ENCODE measurements around the gene UTP4. TPM values are rescaled to one million over a fixed set of nuclear protein-coding genes. Genes with fewer than 3 reads are reported as not detected.
A peak's percentile ranks its signal among the peaks of the same experiment; 100 is the strongest.

The UTP4 gene
- total RNA-seq, 1 donor from 2014 or later: 16.3 TPM

DNA sequence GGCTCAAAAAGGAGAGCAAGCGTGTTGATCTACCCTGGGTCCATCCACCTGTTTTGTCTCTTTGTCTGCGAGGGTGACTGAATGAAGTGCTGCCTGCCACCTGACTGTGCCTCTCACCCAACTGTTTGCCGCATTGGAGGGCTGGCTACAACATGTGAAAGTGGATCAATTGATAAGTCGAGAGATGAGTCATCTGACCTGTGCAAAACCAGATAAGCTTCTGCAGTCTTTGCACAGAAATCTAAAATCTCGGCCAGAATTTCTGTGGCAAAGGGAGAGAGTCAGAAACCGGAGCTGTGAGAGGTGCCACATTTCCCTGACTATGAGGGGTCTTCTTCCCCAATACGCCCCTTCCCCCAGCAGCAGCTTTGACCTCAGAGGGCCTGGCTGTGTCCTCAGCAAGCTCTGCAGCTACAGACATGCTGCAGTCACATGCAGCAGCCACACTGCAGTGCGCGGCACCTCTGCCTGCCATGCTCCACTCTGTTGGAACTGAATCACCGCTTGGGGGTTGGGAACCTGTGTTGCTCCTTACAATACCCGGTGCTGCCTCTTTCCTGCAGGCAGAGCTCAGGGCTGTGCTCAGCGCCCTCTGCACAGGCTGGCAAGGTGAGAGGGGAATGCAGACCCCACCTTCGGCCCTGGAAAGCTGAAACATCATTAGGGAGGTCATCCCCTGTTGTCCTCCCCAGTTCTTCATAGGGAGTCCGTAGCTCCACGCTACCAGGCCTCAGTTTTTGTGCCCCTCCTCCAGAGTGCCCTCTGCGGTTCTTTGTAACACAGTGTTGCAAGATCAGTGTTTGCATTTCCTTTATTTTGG is 43.1 kb upstream of the UTP4 start:
- TF ChIP-seq, protein P1, sequence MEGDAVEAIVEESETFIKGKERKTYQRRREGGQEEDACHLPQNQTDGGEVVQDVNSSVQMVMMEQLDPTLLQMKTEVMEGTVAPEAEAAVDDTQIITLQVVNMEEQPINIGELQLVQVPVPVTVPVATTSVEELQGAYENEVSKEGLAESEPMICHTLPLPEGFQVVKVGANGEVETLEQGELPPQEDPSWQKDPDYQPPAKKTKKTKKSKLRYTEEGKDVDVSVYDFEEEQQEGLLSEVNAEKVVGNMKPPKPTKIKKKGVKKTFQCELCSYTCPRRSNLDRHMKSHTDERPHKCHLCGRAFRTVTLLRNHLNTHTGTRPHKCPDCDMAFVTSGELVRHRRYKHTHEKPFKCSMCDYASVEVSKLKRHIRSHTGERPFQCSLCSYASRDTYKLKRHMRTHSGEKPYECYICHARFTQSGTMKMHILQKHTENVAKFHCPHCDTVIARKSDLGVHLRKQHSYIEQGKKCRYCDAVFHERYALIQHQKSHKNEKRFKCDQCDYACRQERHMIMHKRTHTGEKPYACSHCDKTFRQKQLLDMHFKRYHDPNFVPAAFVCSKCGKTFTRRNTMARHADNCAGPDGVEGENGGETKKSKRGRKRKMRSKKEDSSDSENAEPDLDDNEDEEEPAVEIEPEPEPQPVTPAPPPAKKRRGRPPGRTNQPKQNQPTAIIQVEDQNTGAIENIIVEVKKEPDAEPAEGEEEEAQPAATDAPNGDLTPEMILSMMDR (conservative IDR thresholded peaks at IDR 0.05; ENCODE audit: low read depth, low read length): no peak
- DNase-seq (ENCODE audit: low read depth): no peak
- H3K4me3 ChIP-seq (ENCODE audit: low read depth, low read length): no peak overlapping the region

DNA sequence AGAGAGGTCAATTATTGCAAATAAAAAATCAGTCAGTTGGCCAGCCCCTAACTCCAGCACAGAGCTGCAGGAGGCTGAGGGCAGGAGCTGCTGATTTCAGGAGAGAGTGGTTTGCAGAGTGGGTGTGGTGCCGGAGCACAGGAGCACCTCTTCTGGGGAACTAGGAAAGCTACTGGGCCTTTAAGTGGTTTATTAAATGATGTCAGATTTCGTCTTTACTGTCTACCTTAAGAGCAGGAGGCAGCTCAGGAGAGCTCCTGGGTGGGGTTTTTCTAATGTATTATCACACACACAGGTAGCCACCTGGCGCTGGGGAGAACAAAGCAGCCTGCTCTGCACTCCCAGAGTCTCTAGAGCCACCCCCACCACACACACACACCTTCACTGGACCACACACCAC is 38.5 kb upstream of the UTP4 start:
- DNase-seq (ENCODE audit: low read depth): no peak
- TF ChIP-seq, protein P1 (conservative IDR thresholded peaks at IDR 0.05; ENCODE audit: low read depth, low read length): no peak
- no peak overlapping the region for H3K4me3 ChIP-seq (ENCODE audit: low read depth, low read length)

DNA sequence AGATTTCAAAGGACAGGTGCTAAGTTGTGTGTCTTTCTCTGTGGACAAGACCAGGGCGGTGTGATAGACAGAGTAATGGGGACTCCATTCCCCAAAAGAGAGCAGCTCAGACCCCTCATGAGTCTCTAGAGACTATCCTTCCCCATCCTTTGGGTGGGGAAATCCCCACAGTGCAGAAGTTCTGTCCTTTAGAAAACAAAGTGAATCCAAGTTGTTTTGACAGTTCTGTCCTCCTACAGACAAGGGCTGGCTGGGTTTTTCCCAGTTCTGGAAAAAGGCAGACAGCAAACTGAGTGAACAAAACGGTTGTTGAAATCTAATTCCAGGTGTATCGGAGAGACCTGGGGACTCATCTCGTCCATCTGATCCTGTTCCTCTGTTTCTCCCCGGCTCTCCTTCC is 37.9 kb upstream of the UTP4 start:
- H3K4me3 ChIP-seq (ENCODE audit: low read depth, low read length): no peak overlapping the region
- TF ChIP-seq, protein P1 (conservative IDR thresholded peaks at IDR 0.05; ENCODE audit: low read depth, low read length): no peak
- DNase-seq (ENCODE audit: low read depth): no peak

DNA sequence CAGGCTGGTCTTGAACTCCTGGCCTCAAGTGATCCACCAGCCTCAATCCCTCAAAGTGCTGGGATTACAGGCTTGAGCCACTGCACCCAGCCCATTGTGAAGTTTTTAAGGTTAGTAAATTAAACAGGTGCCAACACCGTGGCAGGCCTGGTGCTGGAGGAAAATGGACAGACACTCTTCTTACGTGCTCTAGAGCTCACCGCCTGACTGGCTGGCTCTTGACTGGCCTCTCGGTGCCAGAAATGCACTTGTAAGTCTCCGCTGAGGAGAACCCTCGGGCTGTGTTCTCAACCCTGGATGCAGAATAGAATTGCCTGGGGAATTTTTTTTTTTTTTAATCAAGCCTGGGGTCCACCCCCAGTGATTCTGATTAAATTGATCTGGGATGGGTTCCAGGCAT is 37.3 kb upstream of the UTP4 start:
- H3K4me3 ChIP-seq (ENCODE audit: low read depth, low read length): no peak overlapping the region
- no peak for DNase-seq (ENCODE audit: low read depth)
- TF ChIP-seq, protein P1 (conservative IDR thresholded peaks at IDR 0.05; ENCODE audit: low read depth, low read length): no peak

DNA sequence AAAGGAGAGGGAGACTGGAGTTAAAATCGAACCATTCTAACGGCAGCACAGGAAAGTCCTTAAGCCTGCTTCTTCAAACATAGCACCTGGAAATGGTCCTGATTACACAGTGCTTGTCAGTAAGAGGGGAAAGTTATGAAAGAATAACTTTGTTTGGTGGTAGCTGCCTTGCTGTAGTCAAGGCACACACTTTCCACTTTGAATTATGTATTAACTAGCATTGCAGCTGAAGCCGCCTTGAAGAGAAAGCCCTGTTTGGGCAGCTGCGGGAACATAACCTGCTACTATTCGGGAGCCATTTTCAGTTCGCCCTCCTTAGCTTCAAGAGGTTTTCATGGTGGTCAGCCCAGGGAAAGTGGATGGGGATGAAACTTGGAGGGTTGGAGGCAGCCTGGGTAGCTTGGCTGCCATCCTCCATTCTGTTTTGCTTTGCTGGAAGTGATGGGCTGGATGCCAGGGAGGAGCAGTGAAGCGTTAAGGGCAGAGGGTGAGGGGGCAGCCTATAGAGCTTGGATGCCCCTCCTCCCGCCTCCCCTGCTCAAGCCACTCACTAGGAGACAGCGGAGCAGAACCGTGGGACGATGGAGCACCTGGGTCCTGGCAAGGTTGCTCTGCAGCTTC is 32.3 kb upstream of the UTP4 start:
- no peak for DNase-seq (ENCODE audit: low read depth)
- peak overlapping the region; percentile 29 for H3K4me3 ChIP-seq (ENCODE audit: low read depth, low read length)
- TF ChIP-seq, protein P1 (conservative IDR thresholded peaks at IDR 0.05; ENCODE audit: low read depth, low read length): no peak

DNA sequence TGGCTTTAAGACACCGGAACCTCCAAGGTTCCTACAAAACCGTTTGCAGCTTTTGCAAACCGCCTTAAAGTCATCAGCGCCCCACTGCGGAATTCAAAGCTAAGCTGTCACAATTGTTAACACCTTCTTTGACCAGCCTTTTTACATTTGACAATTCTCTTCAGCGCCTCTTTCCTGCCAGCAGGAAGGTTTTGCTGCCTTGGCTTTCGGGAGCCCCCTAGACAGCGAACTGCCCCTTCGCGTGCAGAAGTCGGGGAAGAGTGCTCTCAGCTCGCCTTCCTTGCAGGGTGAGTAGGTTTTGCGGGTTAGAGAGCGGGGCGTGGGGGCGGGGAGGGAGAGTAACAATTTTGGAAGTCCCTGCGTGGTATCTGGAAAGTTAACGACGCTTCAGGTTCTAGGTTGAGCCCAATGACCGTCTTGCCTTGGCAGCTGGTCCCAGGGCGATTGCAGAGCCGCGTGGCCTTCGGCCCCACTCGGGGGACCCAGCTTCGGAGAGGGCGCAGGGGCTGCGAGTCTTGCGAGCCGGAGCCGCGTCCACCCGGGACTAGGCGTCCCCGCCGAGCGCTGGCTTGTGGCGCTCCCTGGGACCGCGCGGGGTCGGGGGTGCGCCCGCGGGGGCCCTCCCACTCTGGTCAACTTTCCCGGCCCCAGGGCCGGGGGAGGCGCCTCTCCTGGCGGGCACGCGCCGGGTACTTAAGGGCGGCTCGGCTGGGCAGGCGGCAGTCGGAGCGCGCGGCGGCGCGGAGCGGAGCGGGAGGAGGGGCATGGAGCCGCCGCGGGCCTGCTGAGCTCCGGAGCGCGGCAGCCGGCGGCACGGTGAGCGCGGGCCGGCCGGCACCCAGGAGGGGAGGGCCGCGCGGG is 26.7 kb upstream of the UTP4 start, which contains the start of gene HAS3:
Gene HAS3 (plus strand): TSS at position 153 of the 861 bp plus-strand sequence. CDS start 3,743 bp downstream, outside the sequence.
- DNase-seq (ENCODE audit: low read depth): peak; percentile 52
- peak within 1 kb of the TSS; percentile 88 for H3K4me3 ChIP-seq (ENCODE audit: low read depth, low read length)
- TF ChIP-seq, protein P1 (conservative IDR thresholded peaks at IDR 0.05; ENCODE audit: low read depth, low read length): peak; percentile 66
